GM23338 (cell line): ENCODE data around the gene TMEM238.

ENCODE experiments used
- CREB1 ChIP-seq: fragments of 250-450 bp; sonication (Bioruptor Pico); IDR thresholded peaks from 2 replicates; pipeline ENCODE4 v1.5.0; 2020; ENCODE audit warnings: low read depth, mild to moderate bottlenecking, moderate library complexity
- CTCF ChIP-seq, 2 experiments: fragments of 200-600 bp in 1 of 2; sonication (generic) in 1 of 2; conservative IDR thresholded peaks; 2 replicates each; pipeline versions ENCODE4 v1.5.1 to v1.6.1; 2016 to 2017; ENCODE audit warnings: antibody characterized with exemption in 2 of 2, low read depth in 2 of 2, mild to moderate bottlenecking in 2 of 2, moderate library complexity in 1 of 2
- EZH2 ChIP-seq: fragments of 200-600 bp; sonication (generic); IDR thresholded peaks from one replicate; pipeline ENCODE4 v1.8.0; 2017; ENCODE audit warnings: antibody characterized with exemption, mild to moderate bottlenecking, low read depth; ENCODE audit not compliant: unreplicated experiment
- EZH2phosphoT487 ChIP-seq: fragments of 200-600 bp; sonication (generic); IDR thresholded peaks from one replicate; pipeline ENCODE4 v1.8.1; 2018; ENCODE audit warnings: antibody characterized with exemption; ENCODE audit not compliant: unreplicated experiment
- JUNB ChIP-seq: IDR thresholded peaks from one replicate; pipeline ENCODE4 v1.6.1; 2016; ENCODE audit warnings: antibody characterized with exemption; ENCODE audit not compliant: unreplicated experiment
- NANOG ChIP-seq: IDR thresholded peaks from 2 replicates; pipeline ENCODE4 v1.6.1; 2016; ENCODE audit warnings: antibody characterized with exemption, borderline replicate concordance
- POLR2AphosphoS5 ChIP-seq: IDR thresholded peaks from 2 replicates; pipeline ENCODE4 v1.6.1; 2016; ENCODE audit warnings: antibody characterized with exemption, low read depth
- REST ChIP-seq: IDR thresholded peaks from one replicate; pipeline ENCODE4 v1.6.1; 2018; ENCODE audit warnings: antibody characterized with exemption; ENCODE audit not compliant: unreplicated experiment
- STAT1 ChIP-seq: IDR thresholded peaks from one replicate; pipeline ENCODE4 v1.6.1; 2016; ENCODE audit warnings: antibody characterized with exemption; ENCODE audit not compliant: unreplicated experiment
- ZNF114 ChIP-seq: fragments of 250-450 bp; sonication (Bioruptor Pico); IDR thresholded peaks from 2 replicates; pipeline ENCODE4 v1.5.0; 2020; ENCODE audit warnings: mild to moderate bottlenecking, moderate library complexity
- ZNF331 ChIP-seq: fragments of 250-450 bp; sonication (Bioruptor Pico); IDR thresholded peaks from 2 replicates; pipeline ENCODE4 v1.5.0; 2020; ENCODE audit warnings: low read depth, mild to moderate bottlenecking, moderate library complexity
- ZNF462 ChIP-seq: fragments of 250-450 bp; sonication (Bioruptor Pico); IDR thresholded peaks from 2 replicates; pipeline ENCODE4 v1.5.0; 2020; ENCODE audit warnings: mild to moderate bottlenecking, moderate library complexity
- TF ChIP-seq, protein P1 (sequence below): IDR thresholded peaks from 2 replicates; pipeline ENCODE4 v1.6.1; 2016; ENCODE audit warnings: antibody characterized with exemption

- TF ChIP-seq CTCF (conservative IDR thresholded peaks at IDR 0.05; ENCODE audit: low read depth in 2 of 2) (no peak), EZH2 (no peak), ZNF462 (CRISPR knock-in tag) (no peak), EZH2phosphoT487 (no peak), POLR2AphosphoS5 (no peak), ZNF331 (CRISPR knock-in tag) (no peak), REST (no peak), CREB1 (CRISPR knock-in tag) (no peak), JUNB (no peak), ZNF114 (no peak), STAT1 (no peak), NANOG (no peak)
- TF ChIP-seq, protein P1, sequence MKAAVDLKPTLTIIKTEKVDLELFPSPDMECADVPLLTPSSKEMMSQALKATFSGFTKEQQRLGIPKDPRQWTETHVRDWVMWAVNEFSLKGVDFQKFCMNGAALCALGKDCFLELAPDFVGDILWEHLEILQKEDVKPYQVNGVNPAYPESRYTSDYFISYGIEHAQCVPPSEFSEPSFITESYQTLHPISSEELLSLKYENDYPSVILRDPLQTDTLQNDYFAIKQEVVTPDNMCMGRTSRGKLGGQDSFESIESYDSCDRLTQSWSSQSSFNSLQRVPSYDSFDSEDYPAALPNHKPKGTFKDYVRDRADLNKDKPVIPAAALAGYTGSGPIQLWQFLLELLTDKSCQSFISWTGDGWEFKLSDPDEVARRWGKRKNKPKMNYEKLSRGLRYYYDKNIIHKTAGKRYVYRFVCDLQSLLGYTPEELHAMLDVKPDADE, result no peak
These were observed 30.7 kb downstream of the TMEM238 start for GRCh38 chr19:55353356-55353802.
